Loucy (cell line): ENCODE results near the gene HOXB9.

Source experiments
- H2AFZ ChIP-seq: fragments of 200-600 bp; sonication (generic); 2 replicates; pipeline ENCODE4 v1.6.0; 2016; ENCODE audit warnings: antibody characterized with exemption, mild to moderate bottlenecking, low read length, moderate library complexity
- H3F3A ChIP-seq: fragments of 200-600 bp; 2 replicates; pipeline ENCODE4 v1.6.0; 2016; ENCODE audit warnings: antibody characterized with exemption, low read depth, mild to moderate bottlenecking
- H3K27me3 ChIP-seq: fragments of 200-600 bp; sonication (generic); 2 replicates; pipeline ENCODE4 v1.6.1; 2014; ENCODE audit warnings: low read length, mild to moderate bottlenecking; ENCODE audit not compliant: insufficient read depth, poor library complexity, severe bottlenecking
- H3K36me3 ChIP-seq: fragments of 200-600 bp; sonication (generic); 2 replicates; pipeline ENCODE4 v1.6.1; 2016; ENCODE audit warnings: low read length; ENCODE audit not compliant: insufficient read depth
- H3K4me1 ChIP-seq: fragments of 200-600 bp; sonication (generic); 2 replicates; pipeline ENCODE4 v1.5.1; 2014; ENCODE audit warnings: low read length, mild to moderate bottlenecking; ENCODE audit not compliant: insufficient read depth, poor library complexity, severe bottlenecking
- H3K4me2 ChIP-seq: fragments of 200-600 bp; sonication (generic); 2 replicates; pipeline ENCODE4 v1.6.0; 2014; ENCODE audit warnings: antibody characterized with exemption, low read length, low read depth, mild to moderate bottlenecking; ENCODE audit not compliant: poor library complexity, severe bottlenecking
- H3K4me3 ChIP-seq: fragments of 200-600 bp; sonication (generic); 2 replicates; pipeline ENCODE4 v1.5.1; 2014; ENCODE audit warnings: low read length, mild to moderate bottlenecking, mixed read lengths; ENCODE audit not compliant: poor library complexity, severe bottlenecking
- H3K79me2 ChIP-seq: fragments of 200-600 bp; sonication (generic); 2 replicates; pipeline ENCODE4 v1.6.1; 2014; ENCODE audit warnings: low read length; ENCODE audit not compliant: insufficient read depth
- H3K9ac ChIP-seq: fragments of 200-600 bp; sonication (generic); 2 replicates; pipeline ENCODE4 v1.6.0; 2014; ENCODE audit warnings: mild to moderate bottlenecking, low read depth, low read length, moderate library complexity; ENCODE audit not compliant: poor library complexity, severe bottlenecking
- H3K9me2 ChIP-seq: fragments of 200-600 bp; sonication (generic); replicated peaks from 2 replicates; pipeline ENCODE4 v1.6.1; 2016; ENCODE audit warnings: low read depth, low read length, mixed read lengths
- H3K9me3 ChIP-seq: fragments of 200-600 bp; sonication (generic); 2 replicates; pipeline ENCODE4 v1.6.1; 2014; ENCODE audit warnings: mild to moderate bottlenecking, antibody characterized with exemption, low read length, low read depth; ENCODE audit not compliant: insufficient read depth
- H4K20me1 ChIP-seq: fragments of 200-600 bp; sonication (generic); 2 replicates; pipeline ENCODE4 v1.6.0; 2014; ENCODE audit warnings: antibody characterized with exemption, low read length, mild to moderate bottlenecking; ENCODE audit not compliant: insufficient read depth, poor library complexity, severe bottlenecking
- CTCF ChIP-seq: fragments of 200-600 bp; sonication (generic); conservative IDR thresholded peaks from 2 replicates; pipeline ENCODE4 v1.5.1; 2014; ENCODE audit warnings: mild to moderate bottlenecking, antibody characterized with exemption, low read length
- EZH2phosphoT487 ChIP-seq: fragments of 200-600 bp; IDR thresholded peaks from 2 replicates; pipeline ENCODE4 v1.6.1; 2018; ENCODE audit warnings: antibody characterized with exemption, mild to moderate bottlenecking, moderate library complexity, borderline replicate concordance

Gene HOXB9

GRCh38 chr17:48634493-48635208 lies 8.5 kb upstream of the HOXB9 start:
- Histone ChIP-seq H3K9me3 (no peaks in the 10 kb centered on the region), H4K20me1 (peaks cover 15% of the 10 kb centered on the region), H3F3A (no peaks in the 10 kb centered on the region), H3K4me3 (peak overlapping the region; percentile 89), H2AFZ (no peak overlapping the region), H3K9me2 (no peaks in the 10 kb centered on the region), H3K4me1 (peaks cover 62% of the 10 kb centered on the region), H3K4me2 (peak overlapping the region; percentile 95), H3K27me3 (no peaks in the 10 kb centered on the region), H3K36me3 (peaks cover 10% of the 10 kb centered on the region; the same call in 1 of the 2 replicates), H3K9ac (peak overlapping the region; percentile 98), H3K79me2 (peaks cover 100% of the 10 kb centered on the region)
- TF ChIP-seq EZH2phosphoT487 (no peak), CTCF (no peak)

- peak overlapping the region; percentile 95 for H3K4me2 ChIP-seq
- no peak for TF ChIP-seq EZH2phosphoT487
- no peak for TF ChIP-seq CTCF
- peaks cover 10% of the 10 kb centered on the region; the same call in 1 of the 2 replicates for H3K36me3 ChIP-seq
- peak overlapping the region; percentile 98 for H3K9ac ChIP-seq
- H3K79me2 ChIP-seq, result peaks cover 100% of the 10 kb centered on the region
- peaks cover 9% of the 10 kb centered on the region for H4K20me1 ChIP-seq
- no peak overlapping the region for H2AFZ ChIP-seq
- H3K9me2 ChIP-seq, result no peaks in the 10 kb centered on the region
- no peaks in the 10 kb centered on the region for H3K9me3 ChIP-seq
- H3F3A ChIP-seq, result no peaks in the 10 kb centered on the region
- H3K4me1 ChIP-seq, result peaks cover 54% of the 10 kb centered on the region
- H3K4me3 ChIP-seq, result peak overlapping the region; percentile 89
- no peaks in the 10 kb centered on the region for H3K27me3 ChIP-seq
These were observed 7.1 kb upstream of the HOXB9 start for GRCh38 chr17:48633266-48633677.

DNA sequence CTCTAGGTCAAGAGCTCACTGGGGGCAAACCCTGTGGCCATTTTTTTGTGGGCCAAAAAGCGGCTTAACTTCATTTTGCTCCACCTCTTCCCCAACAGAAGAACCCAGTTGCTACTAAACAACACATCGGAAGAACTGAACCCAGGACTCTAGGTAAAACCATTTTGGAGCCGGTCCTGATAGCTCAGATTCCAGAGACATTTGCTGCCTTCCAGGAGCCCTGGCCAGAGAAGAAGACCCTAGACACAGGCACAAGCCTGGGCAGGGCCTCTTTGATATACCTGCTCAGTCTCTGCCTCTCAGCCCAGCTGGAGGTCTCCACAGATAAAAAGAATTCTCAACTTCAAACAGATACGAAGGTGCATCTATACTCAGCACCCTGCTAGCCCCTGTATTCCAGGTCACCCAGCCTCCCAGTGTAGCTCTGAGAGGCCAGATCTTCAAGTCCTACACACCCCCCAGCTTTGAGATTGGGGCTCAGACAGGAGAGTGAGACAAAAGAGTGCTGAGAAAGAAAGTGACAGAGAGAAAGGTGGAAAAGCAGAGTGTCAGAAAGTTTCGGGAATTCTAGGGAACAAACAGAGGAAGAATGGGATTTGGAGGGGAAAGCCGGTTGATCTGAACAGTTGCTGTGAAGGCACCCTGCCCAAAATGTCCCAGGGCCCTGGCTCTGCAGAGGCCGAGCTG lies 6.6 kb upstream of the HOXB9 start:
- Histone ChIP-seq H3K9ac (peak overlapping the region; percentile 98), H2AFZ (no peak overlapping the region), H3F3A (no peaks in the 10 kb centered on the region), H3K4me1 (peaks cover 52% of the 10 kb centered on the region), H3K9me3 (no peaks in the 10 kb centered on the region), H3K36me3 (peaks cover 10% of the 10 kb centered on the region; the same call in 1 of the 2 replicates), H3K27me3 (no peaks in the 10 kb centered on the region), H3K9me2 (no peaks in the 10 kb centered on the region), H3K4me3 (peak overlapping the region; percentile 89), H3K79me2 (peaks cover 100% of the 10 kb centered on the region), H4K20me1 (peaks cover 6% of the 10 kb centered on the region), H3K4me2 (peak overlapping the region; percentile 95)
- TF ChIP-seq CTCF, result no peak
- TF ChIP-seq EZH2phosphoT487, result no peak
